Nephron (organoid): ENCODE results near the gene UBQLN4.
"Not testable (repeated sequence)": the region's sequence is repeated elsewhere in the genome, so short reads cannot be mapped to it uniquely, and the experiment has no call there.

ENCODE experiments used
- H3K27ac Mint-ChIP-seq, 3 experiments: 2 replicates each; pipeline ENCODE4 v1.8.0; 2020; ENCODE audit warnings: mixed read lengths in 3 of 3, mild to moderate bottlenecking in 2 of 3, moderate library complexity in 1 of 3
- H3K27me3 Mint-ChIP-seq: 2 replicates; pipeline ENCODE4 v1.8.0; 2021; ENCODE audit warnings: low read depth, mild to moderate bottlenecking, moderate library complexity, mixed read lengths
- H3K36me3 Mint-ChIP-seq: 2 replicates; pipeline ENCODE4 v1.8.0; 2020; ENCODE audit warnings: low read depth, mixed read lengths
- H3K4me1 Mint-ChIP-seq: 2 replicates; pipeline ENCODE4 v1.8.0; 2020; ENCODE audit warnings: mixed read lengths
- H3K4me3 Mint-ChIP-seq, 3 experiments: 2 replicates each; pipeline ENCODE4 v1.8.0; 2020; ENCODE audit warnings: mild to moderate bottlenecking in 3 of 3, mixed read lengths in 3 of 3, moderate library complexity in 2 of 3
- H3K9me3 Mint-ChIP-seq: 2 replicates; pipeline ENCODE4 v1.8.0; 2020; ENCODE audit warnings: mixed read lengths
- TF ChIP-seq, protein P1 (sequence below), 3 experiments: fragments of 200-600 bp; sonication (generic); IDR thresholded peaks; one replicate each; pipeline ENCODE4 v1.5.0; 2021; ENCODE audit warnings: antibody characterized with exemption in 3 of 3; ENCODE audit not compliant: unreplicated experiment in 3 of 3

Gene UBQLN4

DNA sequence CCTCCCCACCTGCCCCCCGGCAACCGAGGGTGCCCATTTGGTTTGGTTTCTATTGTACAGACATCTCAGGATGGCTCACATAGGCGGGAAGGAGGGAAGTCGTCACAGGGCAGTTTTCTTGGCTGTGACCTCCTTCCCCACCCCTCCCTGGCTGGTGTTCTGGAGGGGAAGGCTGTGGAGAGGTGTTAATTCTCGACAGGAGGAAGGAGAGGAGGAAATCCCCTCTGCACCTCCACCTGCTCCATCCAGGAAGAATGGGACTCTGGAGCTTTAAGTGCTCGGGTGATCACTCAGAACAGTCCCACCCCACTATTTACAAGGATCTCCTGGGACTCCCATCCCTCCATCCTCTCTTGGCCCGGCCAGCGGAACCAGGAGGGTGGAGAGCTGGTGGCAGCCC is 21.1 kb upstream of the UBQLN4 start:
- Mint-ChIP-seq H3K4me3 (peak overlapping the region in 1 of 3 experiments; percentile 45), H3K27ac (peak overlapping the region; percentile 26 to 69 (median 34)), H3K4me1 (peaks cover 85% of the 10 kb centered on the region)

DNA sequence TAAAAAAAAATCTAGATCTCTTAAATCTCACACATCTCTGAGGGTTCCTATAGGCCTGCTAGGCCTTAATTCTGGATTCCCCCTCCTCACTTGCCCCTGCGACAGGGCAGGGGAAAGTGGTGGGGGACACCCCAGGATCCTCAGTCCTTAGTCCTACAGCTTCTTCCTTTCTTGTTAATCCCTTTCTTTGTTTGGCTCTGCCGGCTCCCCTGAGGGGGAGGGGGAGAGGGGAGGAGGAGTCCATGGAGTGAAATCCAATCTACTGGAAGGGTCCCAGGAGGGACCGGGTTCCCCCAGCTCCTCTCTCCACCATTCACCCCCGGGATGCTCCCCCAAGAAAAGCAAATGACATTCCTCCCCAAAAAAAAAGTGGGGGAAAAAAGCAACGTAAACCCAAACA is 20.1 kb upstream of the UBQLN4 start:
- no peaks in the 10 kb centered on the region for H3K9me3 Mint-ChIP-seq
- peak overlapping the region in 2 of 3 experiments; percentile 8 to 45 for H3K4me3 Mint-ChIP-seq
- TF ChIP-seq, protein P1, sequence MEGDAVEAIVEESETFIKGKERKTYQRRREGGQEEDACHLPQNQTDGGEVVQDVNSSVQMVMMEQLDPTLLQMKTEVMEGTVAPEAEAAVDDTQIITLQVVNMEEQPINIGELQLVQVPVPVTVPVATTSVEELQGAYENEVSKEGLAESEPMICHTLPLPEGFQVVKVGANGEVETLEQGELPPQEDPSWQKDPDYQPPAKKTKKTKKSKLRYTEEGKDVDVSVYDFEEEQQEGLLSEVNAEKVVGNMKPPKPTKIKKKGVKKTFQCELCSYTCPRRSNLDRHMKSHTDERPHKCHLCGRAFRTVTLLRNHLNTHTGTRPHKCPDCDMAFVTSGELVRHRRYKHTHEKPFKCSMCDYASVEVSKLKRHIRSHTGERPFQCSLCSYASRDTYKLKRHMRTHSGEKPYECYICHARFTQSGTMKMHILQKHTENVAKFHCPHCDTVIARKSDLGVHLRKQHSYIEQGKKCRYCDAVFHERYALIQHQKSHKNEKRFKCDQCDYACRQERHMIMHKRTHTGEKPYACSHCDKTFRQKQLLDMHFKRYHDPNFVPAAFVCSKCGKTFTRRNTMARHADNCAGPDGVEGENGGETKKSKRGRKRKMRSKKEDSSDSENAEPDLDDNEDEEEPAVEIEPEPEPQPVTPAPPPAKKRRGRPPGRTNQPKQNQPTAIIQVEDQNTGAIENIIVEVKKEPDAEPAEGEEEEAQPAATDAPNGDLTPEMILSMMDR (IDR thresholded peaks at IDR 0.05; ENCODE audit: unreplicated experiment in 3 of 3) = no peak

More for the DNA sequence above, 21.1 kb upstream of the UBQLN4 start:
- Mint-ChIP-seq H3K9me3 (no peaks in the 10 kb centered on the region), H3K36me3 (peaks cover 62% of the 10 kb centered on the region), H3K27me3 (no peaks in the 10 kb centered on the region)
- TF ChIP-seq, protein P1 (IDR thresholded peaks at IDR 0.05; ENCODE audit: unreplicated experiment in 3 of 3) = no peak

DNA sequence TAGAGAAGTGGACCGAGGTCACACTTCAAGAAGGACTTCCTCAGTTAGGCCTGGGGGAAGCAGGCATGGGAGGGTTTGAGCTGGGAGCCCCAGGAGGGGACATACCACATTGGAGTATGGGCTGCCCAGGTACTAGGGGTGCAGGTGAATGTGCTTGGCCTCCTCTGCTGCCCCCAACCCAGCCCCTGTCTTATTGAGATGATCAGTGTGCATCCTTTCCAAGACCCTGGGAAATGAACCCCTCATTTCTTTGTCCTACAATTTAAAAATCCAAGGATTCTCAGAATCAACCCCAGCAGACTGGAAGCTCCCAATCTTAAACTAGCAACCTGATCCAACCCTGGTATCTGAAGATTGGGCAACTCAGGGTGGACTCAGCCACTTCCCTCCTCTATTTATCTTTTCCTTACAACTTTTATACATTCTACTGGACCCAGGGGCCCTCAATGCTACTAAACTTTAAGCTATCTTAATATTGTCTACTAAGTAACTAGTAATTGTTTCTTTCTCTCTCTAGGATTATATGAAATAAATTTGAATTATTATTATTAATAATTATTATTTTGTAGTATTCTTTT is 19.6 kb upstream of the UBQLN4 start:
- H3K27ac Mint-ChIP-seq = peak overlapping the region; percentile 69 to 89 (median 85)
- H3K4me3 Mint-ChIP-seq = peak overlapping the region in 1 of 3 experiments; percentile 50
- no peaks in the 10 kb centered on the region for H3K27me3 Mint-ChIP-seq
- TF ChIP-seq, protein P1 (IDR thresholded peaks at IDR 0.05; ENCODE audit: unreplicated experiment in 3 of 3) = no peak
- H3K36me3 Mint-ChIP-seq = peaks cover 50% of the 10 kb centered on the region
- peaks cover 72% of the 10 kb centered on the region for H3K4me1 Mint-ChIP-seq
- no peaks in the 10 kb centered on the region for H3K9me3 Mint-ChIP-seq

More for the DNA sequence above, 20.1 kb upstream of the UBQLN4 start:
- H3K27ac Mint-ChIP-seq = peak overlapping the region; percentile 69 to 89 (median 85)
- H3K4me1 Mint-ChIP-seq = peaks cover 77% of the 10 kb centered on the region
- no peaks in the 10 kb centered on the region for H3K27me3 Mint-ChIP-seq
- peaks cover 56% of the 10 kb centered on the region for H3K36me3 Mint-ChIP-seq

- peaks cover 62% of the 10 kb centered on the region for H3K4me1 Mint-ChIP-seq
- peaks cover 42% of the 10 kb centered on the region for H3K36me3 Mint-ChIP-seq
- H3K4me3 Mint-ChIP-seq = peak overlapping the region in 1 of 3 experiments; percentile 17
- TF ChIP-seq, protein P1 (IDR thresholded peaks at IDR 0.05; ENCODE audit: unreplicated experiment in 3 of 3) = no peak
- H3K9me3 Mint-ChIP-seq = no peaks in the 10 kb centered on the region
- peak overlapping the region; percentile 69 to 85 (median 79) for H3K27ac Mint-ChIP-seq
- no peaks in the 10 kb centered on the region for H3K27me3 Mint-ChIP-seq
Observed at GRCh38 chr1:156072251-156072650, 18.7 kb upstream of the UBQLN4 start.

GRCh38 chr1:156071332-156071816 is 17.8 kb upstream of the UBQLN4 start:
- H3K9me3 Mint-ChIP-seq, H3K27me3 Mint-ChIP-seq, H3K4me3 Mint-ChIP-seq: not testable (repeated sequence)
- H3K36me3 Mint-ChIP-seq = peaks cover 37% of the 10 kb centered on the region
- peaks cover 54% of the 10 kb centered on the region for H3K4me1 Mint-ChIP-seq
- peak overlapping the region; percentile 64 to 79 (median 69) for H3K27ac Mint-ChIP-seq

- no peaks in the 10 kb centered on the region for H3K27me3 Mint-ChIP-seq
- H3K36me3 Mint-ChIP-seq = peaks cover 33% of the 10 kb centered on the region
- no peaks in the 10 kb centered on the region for H3K9me3 Mint-ChIP-seq
- TF ChIP-seq, protein P1 (IDR thresholded peaks at IDR 0.05; ENCODE audit: unreplicated experiment in 3 of 3) = no peak
- no peak overlapping the region for H3K4me3 Mint-ChIP-seq
- H3K4me1 Mint-ChIP-seq = peaks cover 46% of the 10 kb centered on the region
- H3K27ac Mint-ChIP-seq = peak overlapping the region in 2 of 3 experiments; percentile 48 to 51
Observed at GRCh38 chr1:156070548-156070947, 16.9 kb upstream of the UBQLN4 start.
